NCI-H1092 (cell line): ENCODE results near the gene FDXR.
A peak's percentile ranks its signal among the peaks of the same experiment; 100 is the strongest.

Source experiments
- DNase-seq: peaks from one replicate; lab custom pipeline; 2025; lab: John Stamatoyannopoulos, UW

The FDXR gene

DNA sequence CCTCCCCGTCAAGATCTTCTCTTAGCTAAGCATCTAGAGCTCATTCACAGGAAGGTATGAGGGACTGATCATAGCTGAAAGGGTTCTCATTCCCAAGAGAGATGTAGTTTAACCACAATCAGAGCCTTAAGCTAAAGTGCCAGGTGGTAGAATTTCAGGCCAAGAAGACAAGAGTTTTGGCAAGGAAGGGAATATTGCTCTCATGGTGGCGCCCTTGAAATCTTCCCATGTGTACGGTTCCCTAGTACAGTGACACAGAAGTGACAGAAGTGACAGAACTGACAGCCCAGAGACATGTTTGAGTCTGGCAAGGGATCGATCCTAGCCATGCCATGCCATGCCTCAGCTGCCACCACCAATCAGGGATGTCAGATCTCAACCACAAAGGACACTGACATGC lies 15.6 kb downstream of the FDXR start:
- DNase-seq, result no peak

DNA sequence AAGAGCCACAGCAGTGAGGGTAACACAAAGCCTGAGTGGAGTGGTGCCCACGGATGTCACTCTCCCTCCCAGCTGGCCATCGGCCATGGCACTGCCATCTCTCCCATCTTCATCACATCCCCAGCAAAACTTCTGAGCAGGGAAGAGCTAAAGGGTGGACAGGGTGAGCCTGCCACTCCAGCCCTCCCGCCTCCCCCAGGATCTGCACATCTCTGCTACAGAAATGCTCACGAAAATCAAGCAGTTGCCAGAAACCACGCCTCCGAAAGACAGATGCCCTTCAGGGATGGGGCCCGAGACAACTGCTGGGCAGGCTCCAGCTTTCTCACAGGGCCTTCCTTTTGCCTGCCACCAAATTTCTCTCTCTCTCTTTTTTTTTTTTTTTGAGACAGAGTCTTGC lies 16.7 kb downstream of the FDXR start:
- no peak for DNase-seq

DNA sequence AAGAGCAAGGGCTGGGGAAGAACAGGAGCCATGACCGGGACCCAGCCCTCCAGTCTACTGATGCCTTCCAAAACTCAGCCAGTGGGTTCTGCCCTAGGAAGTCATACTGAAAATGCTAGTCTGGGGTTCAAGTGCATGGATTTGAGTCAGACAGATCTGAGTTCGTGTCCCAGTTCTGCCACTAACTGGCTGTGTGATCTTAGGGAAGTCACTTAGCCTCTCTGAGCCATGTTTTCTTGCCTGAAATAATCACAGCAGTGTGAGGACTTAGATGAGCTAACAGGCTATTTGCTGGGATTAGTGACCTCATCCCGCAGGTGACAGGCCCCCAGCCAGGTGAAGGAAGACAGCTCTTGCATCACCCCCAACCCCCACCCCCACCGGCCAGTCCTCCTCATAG lies 17.5 kb downstream of the FDXR start:
- DNase-seq, result no peak

DNA sequence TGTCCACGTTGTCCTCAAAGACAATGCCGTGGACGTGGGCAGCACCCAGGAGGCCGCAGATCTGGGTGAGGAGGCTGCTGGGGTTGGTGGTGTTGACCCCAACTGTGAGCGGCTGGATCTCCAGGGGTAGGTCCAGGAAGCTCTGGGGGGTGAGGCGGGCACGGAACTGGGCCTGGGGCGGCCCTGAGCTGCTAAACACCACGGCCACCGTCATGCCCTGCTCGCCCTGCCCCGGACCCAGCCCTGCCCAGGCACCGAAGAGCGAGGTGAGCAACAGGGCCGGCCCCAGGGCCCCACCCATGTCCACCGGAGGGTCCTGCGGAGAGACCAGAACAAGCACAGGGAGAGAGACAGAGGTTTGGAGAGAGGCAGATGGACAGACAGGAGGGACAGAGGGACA lies 18.0 kb downstream of the FDXR start:
- no peak for DNase-seq

DNA sequence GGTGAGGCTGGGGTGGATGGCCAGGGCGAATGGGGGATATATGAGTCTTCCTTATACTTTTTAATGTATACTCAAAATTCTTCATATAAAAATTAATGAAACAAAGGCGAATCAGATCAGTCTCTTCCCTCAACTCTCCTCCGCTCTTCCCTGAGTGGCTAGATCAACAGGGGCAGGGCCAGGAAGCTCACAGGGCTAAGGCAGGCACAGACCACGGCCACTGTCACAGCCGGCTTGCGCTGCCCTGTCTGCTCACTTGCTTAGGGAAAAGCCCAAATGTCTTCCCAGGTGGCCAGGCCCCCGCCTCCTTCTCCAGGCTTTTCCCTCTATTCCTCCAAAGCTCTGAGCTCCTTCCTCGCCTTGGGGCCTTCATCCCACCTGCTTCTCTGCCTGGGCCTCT lies 19.1 kb downstream of the FDXR start:
- DNase-seq, result no peak

DNA sequence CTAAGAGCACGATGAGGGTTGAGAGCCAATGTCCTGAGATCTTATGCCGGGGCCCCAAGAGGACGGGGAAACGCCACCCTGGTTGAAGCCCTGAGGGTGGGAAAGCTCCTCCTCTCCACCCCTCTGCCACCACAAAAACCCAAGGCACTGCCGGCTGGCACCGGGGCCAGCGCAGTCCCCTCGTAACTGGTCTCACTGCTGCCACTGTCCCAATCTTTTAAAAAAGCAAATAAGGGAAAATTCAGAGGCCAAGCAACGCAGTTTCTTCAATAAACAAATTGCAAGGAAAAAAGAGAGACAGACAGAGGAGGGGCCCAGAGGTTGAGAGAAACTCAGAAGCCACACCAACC lies 19.8 kb downstream of the FDXR start:
- DNase-seq, result no peak

DNA sequence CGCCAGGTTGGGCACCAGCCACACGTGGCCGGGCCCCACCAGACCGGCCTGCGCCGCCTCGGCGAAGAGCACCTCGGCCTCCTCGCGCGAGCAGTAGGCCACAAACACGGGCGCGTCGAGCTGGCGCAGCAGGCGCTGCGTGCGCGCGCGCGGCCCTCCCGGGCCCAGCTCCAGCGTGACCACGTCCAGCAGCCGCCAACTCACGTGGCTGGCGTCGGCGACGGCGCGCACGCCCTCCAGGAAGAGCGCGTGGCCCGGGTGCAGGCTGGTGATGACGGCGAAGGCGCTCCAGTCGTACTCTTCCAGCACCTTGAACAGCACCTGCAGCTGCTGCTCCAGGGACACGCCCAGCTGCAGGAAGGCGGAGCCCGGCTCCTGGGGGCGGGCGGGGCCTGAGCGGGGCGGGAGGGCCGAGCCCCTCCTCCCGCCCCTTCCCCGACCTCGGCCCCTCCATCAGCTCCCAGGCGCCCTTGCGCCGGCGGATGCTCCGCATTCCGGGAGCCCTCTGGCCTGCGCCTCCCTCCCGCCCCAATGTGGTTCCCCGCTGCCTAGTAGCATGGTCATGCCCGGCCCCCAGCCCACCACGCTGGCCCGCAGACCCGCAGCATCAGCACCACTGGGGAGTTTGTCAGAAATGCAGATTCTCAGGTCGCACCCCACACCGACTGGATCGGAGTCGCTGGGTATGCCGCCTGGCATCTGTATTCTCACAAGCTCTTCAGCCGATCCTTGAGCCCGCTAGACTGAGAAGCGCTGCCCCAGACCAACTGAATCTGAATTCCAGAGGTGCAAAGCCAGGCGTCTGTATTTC lies 20.4 kb downstream of the FDXR start:
- no peak for DNase-seq

DNA sequence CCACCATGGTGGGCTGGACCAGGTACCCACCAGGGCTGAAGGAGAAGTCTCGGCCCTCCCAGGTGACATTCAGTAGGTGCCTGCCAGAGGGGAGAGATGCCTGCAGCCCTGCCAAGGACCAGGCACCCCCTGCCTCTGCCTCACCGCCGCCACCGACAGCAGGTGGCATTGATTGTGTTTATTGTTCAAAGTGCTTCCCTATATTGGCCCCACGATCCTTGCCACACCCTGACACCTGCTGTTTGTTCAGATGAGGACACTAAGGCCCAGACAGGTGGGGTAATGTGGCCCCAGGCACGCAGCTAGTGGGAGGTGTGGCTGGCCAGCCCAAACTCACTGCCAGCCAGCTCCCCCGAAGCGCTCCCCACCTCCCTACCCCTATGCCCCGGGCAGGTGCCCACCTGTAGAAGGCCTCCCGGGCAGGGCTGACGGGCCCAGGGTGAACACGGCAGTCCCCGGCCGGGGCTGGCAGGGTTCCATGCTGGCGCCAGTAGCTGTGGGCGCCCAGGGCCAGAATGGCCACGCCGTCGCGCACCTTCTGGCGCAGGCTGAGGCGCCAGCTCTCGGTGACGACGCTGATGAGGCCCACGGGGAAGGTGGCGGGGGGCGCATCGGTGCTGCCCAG lies 21.1 kb downstream of the FDXR start:
- no peak for DNase-seq

DNA sequence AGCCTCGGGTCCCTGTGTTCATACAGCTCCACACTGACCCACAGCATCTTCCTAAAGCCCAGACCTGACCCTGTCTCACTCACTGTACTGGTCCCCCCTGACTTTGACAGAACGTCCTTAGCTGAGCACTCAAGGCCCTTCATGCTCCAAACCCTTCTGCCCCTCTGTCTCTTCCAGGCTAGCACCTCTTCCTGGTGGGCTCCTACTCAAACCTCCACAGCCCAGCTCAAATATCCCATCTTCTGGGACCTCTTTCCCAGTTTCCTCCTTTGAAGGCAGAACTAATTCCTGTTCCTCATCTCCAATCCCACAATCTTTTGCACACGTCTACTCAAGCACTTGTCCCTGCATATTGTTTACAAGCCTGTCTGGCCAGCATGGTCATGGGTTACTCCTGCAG lies 21.9 kb downstream of the FDXR start:
- no peak for DNase-seq

DNA sequence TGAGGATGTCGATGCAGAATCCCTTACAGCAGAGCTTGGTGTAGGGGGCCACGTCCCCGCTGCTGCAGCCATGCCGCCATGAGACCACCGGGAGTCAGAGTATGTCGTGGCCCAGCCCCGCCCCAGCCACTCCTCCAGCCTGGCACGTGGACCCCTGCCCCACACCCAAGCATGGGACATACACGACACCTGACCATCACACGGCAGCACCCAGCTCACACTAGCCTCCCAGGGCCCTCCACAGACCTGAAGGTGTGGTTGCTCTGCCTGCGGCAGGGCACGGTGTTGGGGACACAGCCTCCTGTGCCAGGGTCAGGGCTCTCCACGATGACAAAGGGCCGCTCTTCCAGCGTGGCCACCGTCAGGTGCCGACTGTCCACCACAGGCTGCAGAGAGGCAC lies 22.5 kb downstream of the FDXR start:
- DNase-seq, result no peak

DNA sequence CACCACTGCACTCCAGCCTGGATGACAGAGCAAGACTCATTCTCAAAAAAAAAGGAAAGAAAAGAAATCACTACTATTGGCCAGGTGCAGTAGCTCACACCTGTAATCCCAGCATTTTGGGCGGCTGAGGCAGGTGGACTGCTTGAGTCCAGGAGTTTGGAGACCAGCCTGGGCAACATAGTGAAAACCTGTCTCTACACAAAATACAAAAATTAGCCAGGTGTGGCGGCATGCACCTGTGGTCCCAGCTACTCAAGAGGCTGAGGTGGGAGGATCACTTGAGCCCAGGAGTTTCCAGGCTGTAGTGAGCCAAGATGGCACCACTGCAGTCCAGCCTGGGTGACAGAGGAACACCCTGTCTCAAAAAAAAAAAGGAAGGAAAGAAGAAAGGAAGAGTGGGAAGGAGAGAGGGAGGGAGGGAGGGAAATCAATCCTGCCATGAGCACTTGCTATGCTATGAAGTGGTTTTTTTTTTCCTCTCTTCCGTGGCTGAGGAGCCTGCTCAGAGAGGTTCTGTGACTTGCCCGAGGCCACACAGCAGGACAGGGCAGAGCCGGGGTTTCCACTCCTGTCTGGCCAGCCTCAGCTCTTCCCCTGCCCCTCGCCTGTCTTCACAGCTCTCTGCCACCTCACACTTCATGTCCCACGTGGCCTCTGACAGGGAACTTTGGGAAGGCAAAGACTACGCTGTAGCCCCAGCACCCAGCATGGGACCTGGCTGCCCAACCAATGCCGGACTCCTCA lies 24.0 kb downstream of the FDXR start:
- no peak for DNase-seq

DNA sequence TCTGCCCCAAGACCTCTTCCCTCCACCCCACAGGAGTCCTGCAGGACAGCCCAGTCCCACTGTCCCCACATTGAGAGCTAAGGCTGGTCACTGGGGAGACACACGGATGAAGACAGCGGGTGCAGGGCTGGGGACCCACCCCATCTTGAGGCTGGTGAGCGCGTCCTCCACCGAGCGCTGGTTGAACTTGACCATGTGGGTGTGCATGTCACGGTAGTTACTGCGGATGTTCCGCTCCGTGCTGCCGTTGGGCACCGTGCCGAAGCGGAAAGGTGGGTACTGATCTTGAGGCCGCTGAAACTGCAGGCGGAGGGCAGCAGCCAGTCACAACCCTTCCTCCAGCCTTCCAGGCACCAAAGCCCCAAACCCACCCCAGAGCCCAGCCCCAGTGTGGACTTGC lies 26.2 kb downstream of the FDXR start:
- DNase-seq, result no peak

DNA sequence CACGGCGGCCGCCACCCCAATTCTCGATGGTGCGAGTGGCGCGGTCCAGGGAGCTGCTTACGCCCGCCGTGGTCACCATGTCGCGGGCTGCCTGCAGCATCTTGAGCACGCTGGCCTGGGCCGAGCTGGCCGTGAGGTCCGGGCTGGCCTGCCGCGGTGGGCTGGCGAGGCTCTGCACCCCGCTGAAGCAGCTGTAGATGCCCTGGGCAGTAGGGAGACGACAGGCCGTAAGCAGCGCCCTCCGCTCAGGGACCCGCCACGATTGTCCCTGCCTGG lies 29.5 kb downstream of the FDXR start:
- DNase-seq, result no peak

DNA sequence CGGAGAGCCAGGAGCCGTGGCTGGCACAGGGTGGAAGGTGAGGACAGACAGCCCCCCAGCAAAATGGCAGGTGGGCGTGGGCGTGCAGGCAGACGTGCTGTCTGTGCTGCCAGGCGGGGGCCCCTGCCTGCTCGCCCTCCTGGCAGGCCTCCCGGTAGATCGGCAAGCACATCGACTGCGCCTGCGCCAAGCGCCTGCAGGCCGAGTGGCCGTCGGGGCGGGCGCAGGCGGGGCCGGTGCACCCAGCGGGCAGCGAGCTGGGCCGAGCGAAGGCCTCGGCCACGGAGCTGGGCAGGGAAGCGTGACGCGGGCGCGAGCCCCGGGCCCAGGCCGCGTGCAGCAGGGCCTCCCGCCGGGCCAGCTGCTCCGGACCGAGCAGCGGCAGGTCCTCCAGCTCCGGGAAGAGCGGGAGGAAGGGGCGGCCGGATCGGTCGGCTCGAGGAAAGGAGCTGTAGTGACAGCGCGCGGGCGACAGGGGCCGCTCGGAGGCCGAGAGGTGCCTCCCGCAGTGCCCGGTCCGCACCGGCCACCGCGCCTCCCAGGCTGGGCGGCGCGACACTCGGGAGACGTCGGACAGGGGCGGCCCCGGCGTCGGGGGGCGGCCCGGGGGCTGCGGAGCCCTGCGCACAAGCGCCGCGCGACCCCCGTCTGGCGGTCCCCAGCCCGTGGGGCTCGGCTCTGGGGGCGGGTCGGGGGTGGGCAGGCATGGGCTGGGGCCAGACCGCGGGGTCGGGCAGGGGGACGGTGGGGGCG lies 30.0 kb downstream of the FDXR start:
- peak; percentile 49 for DNase-seq

DNA sequence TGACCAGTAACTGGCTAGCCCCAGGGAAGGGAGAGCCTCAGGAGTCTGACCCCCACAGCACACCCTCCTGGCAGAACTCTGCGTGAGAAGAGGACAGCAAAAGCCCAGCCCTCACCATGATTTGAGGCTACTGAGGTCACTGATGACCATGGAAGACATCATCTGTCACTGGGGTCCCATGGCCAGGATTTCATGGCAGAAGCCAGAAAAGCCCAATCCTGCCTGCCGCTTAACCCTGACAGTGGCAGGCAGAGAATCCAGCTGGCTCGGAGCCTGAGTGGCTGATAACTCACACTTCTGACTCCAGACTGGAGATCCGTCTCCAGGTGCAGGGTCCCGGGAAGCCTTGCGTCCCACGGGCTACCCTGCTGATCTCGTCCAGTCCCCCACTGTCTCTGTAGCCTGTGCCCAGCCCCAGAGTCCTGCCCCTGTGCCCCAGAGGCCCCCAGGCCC lies 30.6 kb downstream of the FDXR start:
- no peak for DNase-seq

DNA sequence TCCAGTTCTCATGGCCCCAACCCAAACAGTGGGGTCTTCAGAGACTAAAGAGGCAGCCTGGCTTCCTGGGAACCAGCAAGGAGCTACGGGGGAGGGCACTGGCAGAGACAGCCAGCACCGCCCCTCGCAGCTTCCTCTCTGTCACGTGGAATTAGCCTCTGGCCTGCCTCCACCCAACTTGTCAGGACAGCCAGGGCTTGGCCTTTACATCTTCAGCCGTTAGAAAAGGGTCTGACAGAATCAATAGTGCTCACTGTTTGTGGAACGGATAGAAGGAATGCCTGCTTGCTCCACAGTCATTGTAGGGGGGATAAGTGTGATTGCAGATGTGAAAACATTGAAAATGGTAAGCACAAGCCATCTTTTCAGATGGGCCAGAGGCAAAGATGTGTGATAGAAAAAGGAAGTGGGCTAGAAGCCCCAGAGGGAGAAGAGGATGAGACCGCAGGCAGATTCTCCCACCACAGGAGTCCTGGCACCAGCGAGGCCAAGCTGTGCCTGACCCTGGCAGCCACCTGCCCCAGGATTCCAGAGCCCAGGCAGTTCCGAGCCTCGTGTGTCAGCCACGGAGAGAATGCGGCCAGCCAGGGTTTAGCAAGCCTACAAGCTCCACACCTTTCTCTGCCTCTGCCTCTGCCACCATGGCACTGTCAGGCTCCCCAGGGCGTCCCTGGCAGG lies 31.7 kb downstream of the FDXR start:
- no peak for DNase-seq

DNA sequence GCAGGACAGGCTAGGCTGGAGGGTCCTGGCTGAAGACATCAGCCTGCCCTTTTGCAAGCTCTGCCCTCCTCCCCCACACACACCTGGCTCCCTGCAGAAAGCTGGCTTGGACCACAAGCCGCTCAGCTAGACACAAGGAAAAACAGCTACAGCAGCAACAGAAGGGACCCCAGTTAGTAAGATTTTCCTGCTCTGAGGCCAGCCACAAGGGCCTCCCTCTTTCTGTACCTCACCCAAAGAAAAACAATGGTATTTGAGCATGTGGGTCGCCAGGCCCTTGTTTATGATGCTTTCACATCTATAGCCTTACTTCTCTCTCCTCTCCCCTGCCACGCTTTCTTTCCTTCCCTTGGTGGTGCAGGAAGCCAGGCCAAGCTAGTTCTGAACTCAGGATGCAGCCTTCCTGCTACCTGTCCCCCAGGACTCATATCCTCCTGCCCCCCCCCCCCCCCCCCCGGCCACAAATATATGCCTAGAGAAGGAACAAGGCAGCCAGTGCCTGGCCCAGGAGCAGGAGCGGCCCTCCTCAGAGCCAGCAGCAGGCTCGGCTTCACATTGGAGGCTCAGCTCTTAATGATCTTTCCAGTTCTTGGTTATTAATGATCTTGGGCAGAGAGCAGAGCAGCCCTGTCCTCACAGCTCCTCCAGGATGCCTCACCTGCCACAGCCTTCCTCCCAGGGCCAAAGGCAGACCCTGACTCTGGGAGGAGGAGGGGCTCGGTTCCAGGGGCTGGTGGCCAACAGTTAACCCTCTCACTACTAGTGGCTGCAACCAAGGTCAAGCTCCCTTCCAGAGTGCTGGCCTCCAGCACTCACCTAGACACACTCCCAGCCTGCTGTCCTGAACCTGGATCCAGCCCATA lies 32.6 kb downstream of the FDXR start:
- DNase-seq, result no peak

DNA sequence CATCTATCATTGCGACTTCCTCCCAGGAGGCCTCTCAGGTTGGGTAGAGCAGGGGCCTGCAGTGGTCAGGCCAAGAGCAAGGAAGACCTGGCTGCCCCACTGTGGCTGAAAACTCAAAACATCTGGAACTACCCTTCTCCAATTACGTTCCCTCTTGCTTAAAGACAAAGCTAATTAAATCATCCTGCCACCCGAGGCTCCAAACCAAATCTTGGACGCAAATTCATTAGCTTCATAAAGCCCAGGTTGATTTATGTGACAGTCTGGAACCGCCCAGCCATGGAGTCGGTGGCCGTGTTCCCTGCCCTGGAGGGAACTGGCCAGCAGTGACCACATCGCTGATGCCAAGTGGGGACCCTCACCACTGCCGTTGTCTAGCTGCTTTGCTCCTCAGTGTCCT lies 34.5 kb downstream of the FDXR start:
- DNase-seq, result no peak

DNA sequence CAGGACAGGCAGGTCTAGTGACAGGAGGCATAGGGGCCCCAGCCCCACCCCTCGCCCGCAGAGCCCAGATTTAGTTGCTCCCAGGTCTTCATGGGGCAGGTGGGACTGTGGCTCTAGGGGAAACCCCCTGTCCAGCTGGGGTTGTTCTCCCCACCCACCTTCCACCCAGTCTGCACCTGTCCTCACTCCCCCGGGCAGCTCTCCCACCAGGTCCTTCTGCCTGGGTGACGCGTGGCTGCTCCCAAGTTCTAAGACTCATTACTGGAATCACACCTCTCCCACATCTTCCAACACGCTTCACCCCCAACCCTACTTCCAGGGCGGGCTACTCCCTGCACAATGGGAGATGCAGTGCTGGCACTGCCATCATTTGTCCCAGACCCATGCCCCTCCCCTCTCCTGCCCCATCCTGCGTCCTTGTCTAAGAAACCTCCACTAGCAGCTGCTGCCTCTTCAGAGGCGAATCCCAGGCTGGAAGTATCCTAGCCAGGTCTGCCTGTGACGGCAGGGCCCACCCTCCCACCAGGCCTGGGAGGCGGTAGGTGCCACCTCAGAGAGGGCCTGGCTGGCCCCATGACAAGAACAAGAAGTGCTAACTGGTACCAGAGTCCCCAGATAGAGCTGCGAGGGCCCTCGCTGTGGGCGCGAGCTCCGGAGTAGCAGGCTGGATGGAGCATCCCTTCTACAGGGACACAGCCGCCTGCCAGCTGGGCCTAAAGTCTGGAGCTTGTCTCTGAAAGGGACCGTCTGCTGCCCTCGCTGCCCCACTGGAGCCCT lies 35.9 kb downstream of the FDXR start:
- no peak for DNase-seq

DNA sequence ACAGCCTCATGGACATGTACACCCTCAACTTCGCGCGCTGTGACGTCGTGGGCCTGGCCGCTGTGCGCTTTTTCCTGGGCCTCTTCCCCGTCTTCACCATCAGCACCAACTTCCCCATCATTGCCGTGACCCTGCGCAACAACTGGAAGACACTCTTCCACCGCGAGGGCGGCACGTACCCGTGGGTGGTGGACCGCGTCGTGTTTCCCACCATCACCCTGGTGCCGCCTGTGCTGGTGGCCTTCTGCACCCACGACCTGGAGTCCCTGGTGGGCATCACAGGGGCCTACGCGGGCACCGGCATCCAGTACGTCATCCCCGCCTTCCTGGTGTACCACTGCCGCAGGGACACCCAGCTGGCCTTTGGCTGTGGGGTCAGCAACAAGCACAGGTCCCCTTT lies 36.6 kb downstream of the FDXR start:
- DNase-seq, result no peak
